Smooth muscle cell (in vitro differentiated cells): Measurements from ENCODE around the gene ERICH3. TPM values are rescaled to one million over a fixed set of nuclear protein-coding genes. Genes with fewer than 3 reads are reported as not detected.

Source experiments
- DNase-seq: peaks from one replicate; lab custom pipeline; 2025; ENCODE audit not compliant: unreplicated experiment; lab: John Stamatoyannopoulos, UW
- H2AFZ ChIP-seq: fragments of 200-600 bp; sonication (generic); 2 replicates; pipeline ENCODE4 v1.6.0; 2016; ENCODE audit warnings: antibody characterized with exemption, low read depth, mild to moderate bottlenecking
- H3F3A ChIP-seq: fragments of 200-600 bp; sonication (generic); 2 replicates; pipeline ENCODE4 v1.6.0; 2017; ENCODE audit warnings: antibody characterized with exemption, low read depth
- H3K27ac ChIP-seq: fragments of 200-600 bp; sonication (generic); 2 replicates; pipeline ENCODE4 v1.5.1; 2016; ENCODE audit warnings: low read depth, mild to moderate bottlenecking
- H3K27me3 ChIP-seq: fragments of 200-600 bp; sonication (generic); 2 replicates; pipeline ENCODE4 v1.6.1; 2016; ENCODE audit warnings: low read depth, mild to moderate bottlenecking
- H3K36me3 ChIP-seq: fragments of 200-600 bp; sonication (generic); 2 replicates; pipeline ENCODE4 v1.5.1; 2016; ENCODE audit warnings: low read depth
- H3K4me1 ChIP-seq: fragments of 200-600 bp; sonication (generic); 2 replicates; pipeline ENCODE4 v1.5.1; 2016; ENCODE audit warnings: low read depth
- H3K4me2 ChIP-seq: fragments of 200-600 bp; sonication (generic); 2 replicates; pipeline ENCODE4 v1.6.0; 2016; ENCODE audit warnings: mild to moderate bottlenecking
- H3K4me3 ChIP-seq: fragments of 200-600 bp; sonication (generic); 2 replicates; pipeline ENCODE4 v1.5.1; 2016; ENCODE audit warnings: mild to moderate bottlenecking
- H3K79me2 ChIP-seq: fragments of 200-600 bp; sonication (generic); 2 replicates; pipeline ENCODE4 v1.6.0; 2016; ENCODE audit warnings: low read depth, mild to moderate bottlenecking
- H3K9ac ChIP-seq: fragments of 200-600 bp; sonication (generic); 2 replicates; pipeline ENCODE4 v1.6.0; 2016; ENCODE audit warnings: low read depth
- H3K9me3 ChIP-seq: fragments of 200-600 bp; sonication (generic); replicated peaks from 2 replicates; pipeline ENCODE4 v1.5.1; 2016; ENCODE audit warnings: low read depth
- H4K20me1 ChIP-seq: fragments of 200-600 bp; sonication (generic); 2 replicates; pipeline ENCODE4 v1.6.0; 2016; ENCODE audit warnings: low read depth
- CTCF ChIP-seq: fragments of 200-600 bp; sonication (generic); IDR thresholded peaks from 2 replicates; pipeline ENCODE4 v1.5.1; 2017; ENCODE audit warnings: borderline replicate concordance, mild to moderate bottlenecking, antibody characterized with exemption; ENCODE audit not compliant: insufficient read depth, poor library complexity, severe bottlenecking
- WGBS: methylation state at CpG from one replicate; pipeline ENCODE4 v1.1.7; 2016; ENCODE audit warnings: low lambda C conversion rate; 5-methylcytosine and 5-hydroxymethylcytosine counted together
- polyA plus RNA-seq: library from polyadenylated mRNA; unstranded; fragments of >200 nt; fragmentation: Nextera tagmentation; extraction: Ambion mirVana; gene quantifications from 2 replicates; pipeline ENCODE4 v1.2.1, GENCODE V29; 2016
- total RNA-seq: library from RNA; depleted of rRNA; stranded (reverse); fragments of >200 nt; gene quantifications from 2 replicates; pipeline ENCODE4 v1.2.3, GENCODE V29; 2014

The ERICH3 gene
- total and polyA plus RNA-seq, 2 experiments from 2014 or later, result not detected

- TF ChIP-seq CTCF, result no peak
- no peaks in the 10 kb centered on the region for H3K9me3 ChIP-seq
- H3K4me3 ChIP-seq, result no peak overlapping the region
Observed at GRCh38 chr1:74703386-74704182, 30.0 kb upstream of the ERICH3 start.

GRCh38 chr1:74699331-74699730, 25.7 kb upstream of the ERICH3 start:
- Histone ChIP-seq H3K9me3 (no peaks in the 10 kb centered on the region), H3K36me3 (no peaks in the 10 kb centered on the region), H3K4me3 (no peak overlapping the region), H3K79me2 (no peaks in the 10 kb centered on the region), H3F3A (no peaks in the 10 kb centered on the region), H3K4me2 (no peak overlapping the region), H3K27ac (no peak overlapping the region), H3K9ac (no peak overlapping the region), H2AFZ (no peak overlapping the region), H3K4me1 (no peaks in the 10 kb centered on the region), H3K27me3 (no peaks in the 10 kb centered on the region), H4K20me1 (no peaks in the 10 kb centered on the region)
- TF ChIP-seq CTCF, result no peak
- DNase-seq, result no peak

More at GRCh38 chr1:74703386-74704182, 30.0 kb upstream of the ERICH3 start:
- H3K4me1 ChIP-seq, result no peaks in the 10 kb centered on the region
- 90% methylated on average over 6 of the region's 6 CpGs for WGBS
- no peaks in the 10 kb centered on the region for H4K20me1 ChIP-seq
- no peak for DNase-seq
- H3K9ac ChIP-seq, result no peak overlapping the region
- no peak overlapping the region for H3K27ac ChIP-seq
- H3F3A ChIP-seq, result no peaks in the 10 kb centered on the region
- no peaks in the 10 kb centered on the region for H3K79me2 ChIP-seq
- H3K27me3 ChIP-seq, result no peaks in the 10 kb centered on the region
- no peak overlapping the region for H2AFZ ChIP-seq
- no peak overlapping the region for H3K4me2 ChIP-seq
- no peaks in the 10 kb centered on the region for H3K36me3 ChIP-seq

- Histone ChIP-seq H4K20me1 (no peaks in the 10 kb centered on the region), H3F3A (no peaks in the 10 kb centered on the region), H3K4me3 (no peak overlapping the region), H3K4me1 (no peaks in the 10 kb centered on the region), H3K9me3 (no peaks in the 10 kb centered on the region), H3K36me3 (no peaks in the 10 kb centered on the region), H2AFZ (no peak overlapping the region), H3K4me2 (no peak overlapping the region), H3K9ac (no peak overlapping the region), H3K79me2 (no peaks in the 10 kb centered on the region), H3K27ac (no peak overlapping the region), H3K27me3 (no peaks in the 10 kb centered on the region)
- DNase-seq, result no peak
- WGBS, result 90% methylated on average over 2 of the region's 2 CpGs
- TF ChIP-seq CTCF, result no peak
Observed at GRCh38 chr1:74697832-74698231, 24.2 kb upstream of the ERICH3 start.

- no peak overlapping the region for H2AFZ ChIP-seq
- no peak for TF ChIP-seq CTCF
Observed at GRCh38 chr1:74693473-74693872, 19.9 kb upstream of the ERICH3 start.

More at GRCh38 chr1:74693473-74693872, 19.9 kb upstream of the ERICH3 start:
- WGBS, result 50% methylated on average over 2 of the region's 2 CpGs
- Histone ChIP-seq H3K9me3 (no peaks in the 10 kb centered on the region), H3K27me3 (no peaks in the 10 kb centered on the region), H3K79me2 (no peaks in the 10 kb centered on the region), H3K27ac (no peak overlapping the region), H3K4me1 (no peaks in the 10 kb centered on the region), H3K4me3 (no peak overlapping the region), H4K20me1 (no peaks in the 10 kb centered on the region), H3K4me2 (no peak overlapping the region), H3K9ac (no peak overlapping the region), H3F3A (no peaks in the 10 kb centered on the region), H3K36me3 (no peaks in the 10 kb centered on the region)
- no peak for DNase-seq
